ENCODE measurements around the gene ACKR2.

- TF ChIP-seq CTCF (IDR thresholded peaks at IDR 0.05; ENCODE audit: borderline replicate concordance, extremely low read depth, low read length, poor library complexity, severe bottlenecking) (no peak), EZH2 (IDR thresholded peaks at IDR 0.05; ENCODE audit: borderline replicate concordance, low read depth, low read length, severe bottlenecking) (no peak)
These were observed 4.5 kb upstream of the ACKR2 start for GRCh38 chr3:42804831-42805132.

Data from DND-41 (cell line).